GM12878 (cell line): ENCODE results near the gene LARP7. TPM values are rescaled to one million over a fixed set of nuclear protein-coding genes. Genes with fewer than 3 reads are reported as not detected.

Source experiments
- CBFB ChIP-seq: IDR thresholded peaks from 2 replicates; pipeline ENCODE4 v1.6.1; 2016; ENCODE audit warnings: antibody characterized with exemption, low read depth
- CHD2 ChIP-seq: IDR thresholded peaks from 2 replicates; pipeline ENCODE4 v1.6.1; 2011; ENCODE audit warnings: low read depth, low read length, improper control_type of control experiment, borderline replicate concordance
- CTCF ChIP-seq, 3 experiments: IDR thresholded peaks in 2 of 3; conservative IDR thresholded peaks in 1 of 3; 2 replicates each; pipeline ENCODE4 v1.5.1; 2011; ENCODE audit warnings: low read depth in 3 of 3, low read length in 3 of 3, mild to moderate bottlenecking in 3 of 3, control low read depth in 2 of 3, moderate library complexity in 2 of 3, inconsistent platforms in 1 of 3, mixed read lengths in 1 of 3; ENCODE audit not compliant: control insufficient read depth in 2 of 3, insufficient read depth in 1 of 3; ENCODE audit errors: extremely low read depth in 1 of 3
- E4F1 ChIP-seq: fragments of 450-650 bp; IDR thresholded peaks from 2 replicates; pipeline ENCODE4 v1.6.1; 2018; ENCODE audit warnings: borderline replicate concordance, mild to moderate bottlenecking; ENCODE audit not compliant: partially characterized antibody
- EP300 ChIP-seq, 2 experiments: fragments of 150-350 bp in 1 of 2; IDR thresholded peaks; 2 replicates each; pipeline ENCODE4 v1.6.1; 2011 to 2012; ENCODE audit warnings: low read depth in 2 of 2, low read length in 2 of 2, borderline replicate concordance in 1 of 2, improper control_type of control experiment in 1 of 2, inconsistent platforms in 1 of 2; ENCODE audit not compliant: control insufficient read depth in 1 of 2
- FOXM1 ChIP-seq: IDR thresholded peaks from 2 replicates; pipeline ENCODE4 v1.6.1; 2012; ENCODE audit warnings: low read depth, mild to moderate bottlenecking, inconsistent platforms, low read length, moderate library complexity
- HCFC1 ChIP-seq: fragments of 150-350 bp; IDR thresholded peaks from 2 replicates; pipeline ENCODE4 v1.6.1; 2014; ENCODE audit warnings: low read length
- MAX ChIP-seq: IDR thresholded peaks from 2 replicates; pipeline ENCODE4 v1.6.1; 2012; ENCODE audit warnings: low read depth, low read length, improper control_type of control experiment
- MEF2A ChIP-seq: IDR thresholded peaks from 2 replicates; pipeline ENCODE4 v1.6.1; 2011; ENCODE audit warnings: low read depth, mild to moderate bottlenecking, low read length, moderate library complexity; ENCODE audit not compliant: insufficient read depth
- NR2C2 ChIP-seq: IDR thresholded peaks from 2 replicates; pipeline ENCODE4 v1.6.1; 2011; ENCODE audit warnings: borderline replicate concordance, low read depth; ENCODE audit not compliant: control insufficient read depth, insufficient read length
- POLR2A ChIP-seq: IDR thresholded peaks from 2 replicates; pipeline ENCODE4 v1.6.1; 2011; ENCODE audit warnings: low read depth, mild to moderate bottlenecking, low read length
- POLR2AphosphoS2 ChIP-seq: IDR thresholded peaks from 2 replicates; pipeline ENCODE4 v1.6.1; 2011; ENCODE audit warnings: low read depth, mild to moderate bottlenecking, low read length, improper control_type of control experiment, moderate library complexity
- RELA ChIP-seq: fragments of 450-650 bp; IDR thresholded peaks from 2 replicates; pipeline ENCODE4 v1.8.0; 2014; ENCODE audit warnings: borderline replicate concordance; ENCODE audit not compliant: partially characterized antibody
- REST ChIP-seq: IDR thresholded peaks from 2 replicates; pipeline ENCODE4 v1.6.1; 2012; ENCODE audit warnings: mild to moderate bottlenecking, low read depth, low read length
- SP1 ChIP-seq: IDR thresholded peaks from one replicate; pipeline ENCODE4 v1.6.1; 2011; ENCODE audit warnings: low read depth, low read length
- polyA plus RNA-seq, 11 experiments: library from polyadenylated mRNA; depleted of rRNA in 4 of 11; unstranded in 6 of 11; stranded (reverse) in 5 of 11; fragments of >200 nt; fragmentation: Nextera tagmentation in 4 of 11; fragmentation: Illumina TruSeq in 1 of 11; extraction: Ambion mirVana in 4 of 11; extraction: Trizol in 1 of 11; gene quantifications; 1 replicate in 1 of 11; 2 replicates in 10 of 11; pipeline versions ENCODE4 v1.2.1 to v1.2.3, GENCODE V29; 2011 to 2016; ENCODE audit warnings: inconsistent platforms in 2 of 11, missing spikeins in 2 of 11, low read depth in 1 of 11
- total RNA-seq, 4 experiments: library from RNA; depleted of rRNA in 3 of 4; stranded (reverse); fragments of >200 nt in 3 of 4; fragmentation: Illumina TruSeq in 1 of 4; extraction: Trizol in 1 of 4; gene quantifications; 2 replicates each; pipeline versions ENCODE4 v1.2.1 to v1.2.3, GENCODE V29; 2013 to 2021
- TF ChIP-seq, protein P1 (sequence below): IDR thresholded peaks from 2 replicates; pipeline ENCODE4 v1.6.1; 2011; ENCODE audit warnings: mild to moderate bottlenecking, low read depth, low read length, moderate library complexity; ENCODE audit not compliant: insufficient replicate concordance

Gene LARP7
- total and polyA plus RNA-seq, 10 of the 15 experiments (the other 5 are each of a cell fraction or from before 2014, with no cell fraction given): 27.8 to 107 (median 61.8) TPM

GRCh38 chr4:112636688-112637551, at the start of gene LARP7, which contains the start of gene ZGRF1 (continued):
- peak; percentile 86 to 96 (median 95) for TF ChIP-seq CTCF (IDR thresholded peaks at IDR 0.05 in 2 of 3, conservative IDR thresholded peaks at IDR 0.05 in 1 of 3; ENCODE audit: control insufficient read depth in 2 of 3, extremely low read depth in 1 of 3, insufficient read depth in 1 of 3, low read depth in 3 of 3, low read length in 3 of 3)
- peak; percentile 74; the same call in 1 of the 2 replicates for TF ChIP-seq CBFB
- peak; percentile 8 for TF ChIP-seq RELA
- TF ChIP-seq E4F1: peak; percentile 40
- TF ChIP-seq POLR2A: peak; percentile 77
- peak; percentile 68 for TF ChIP-seq HCFC1
- 0 out of 2 replicates have a peak, but pooled peaks have one; percentile 48 for TF ChIP-seq MEF2A
- TF ChIP-seq, protein P1, sequence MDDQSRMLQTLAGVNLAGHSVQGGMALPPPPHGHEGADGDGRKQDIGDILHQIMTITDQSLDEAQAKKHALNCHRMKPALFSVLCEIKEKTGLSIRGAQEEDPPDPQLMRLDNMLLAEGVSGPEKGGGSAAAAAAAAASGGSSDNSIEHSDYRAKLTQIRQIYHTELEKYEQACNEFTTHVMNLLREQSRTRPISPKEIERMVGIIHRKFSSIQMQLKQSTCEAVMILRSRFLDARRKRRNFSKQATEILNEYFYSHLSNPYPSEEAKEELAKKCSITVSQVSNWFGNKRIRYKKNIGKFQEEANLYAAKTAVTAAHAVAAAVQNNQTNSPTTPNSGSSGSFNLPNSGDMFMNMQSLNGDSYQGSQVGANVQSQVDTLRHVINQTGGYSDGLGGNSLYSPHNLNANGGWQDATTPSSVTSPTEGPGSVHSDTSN: no peak
- no peak for TF ChIP-seq NR2C2
- peak; percentile 77 for TF ChIP-seq SP1
- no peak for TF ChIP-seq REST
- TF ChIP-seq FOXM1: peak; percentile 81
- peak in 1 of 2 experiments; percentile 32; a peak in 2 of 4 replicates for TF ChIP-seq EP300 (IDR thresholded peaks at IDR 0.05; ENCODE audit: borderline replicate concordance in 1 of 2, control insufficient read depth in 1 of 2, low read depth in 2 of 2, low read length in 2 of 2)
- TF ChIP-seq POLR2AphosphoS2: no peak
- TF ChIP-seq MAX: peak; percentile 52
- TF ChIP-seq CHD2: peak; percentile 36; the same call in 1 of the 2 replicates
